HL-60 (cell line): ENCODE data around the gene QRICH1.

Experiments
- DNase-seq, 2 experiments: peaks; one replicate each; pipeline ENCODE4 v3.0.0-alpha.2; 2010 to 2020; ENCODE audit warnings: low read depth in 1 of 2, low spot score in 1 of 2
- H3K27ac ChIP-seq: fragments of 250-450 bp; sonication (Bioruptor Pico); replicated peaks from 2 replicates; pipeline ENCODE4 v1.5.1; 2020; ENCODE audit warnings: mild to moderate bottlenecking, moderate library complexity
- H3K27me3 ChIP-seq: fragments of 250-450 bp; sonication (Bioruptor Pico); 2 replicates; pipeline ENCODE4 v1.5.1; 2021; ENCODE audit warnings: mild to moderate bottlenecking, moderate library complexity; ENCODE audit not compliant: insufficient read depth, poor library complexity, severe bottlenecking
- H3K4me3 ChIP-seq: replicated peaks from 2 replicates; pipeline ENCODE4 v1.5.1; 2011; ENCODE audit warnings: mild to moderate bottlenecking, control low read depth, low read length; ENCODE audit not compliant: insufficient read depth
- CTCF ChIP-seq: IDR thresholded peaks from one replicate; pipeline ENCODE4 v1.5.1; 2011; ENCODE audit warnings: low read length, control low read depth, inconsistent platforms; ENCODE audit not compliant: insufficient read depth
- GABPA ChIP-seq: IDR thresholded peaks from 2 replicates; pipeline ENCODE4 v1.6.1; 2012; ENCODE audit warnings: low read depth
- POLR2AphosphoS5 ChIP-seq: IDR thresholded peaks from 2 replicates; pipeline ENCODE4 v1.6.1; 2012; ENCODE audit warnings: low read depth
- REST ChIP-seq: IDR thresholded peaks from 2 replicates; pipeline ENCODE4 v1.6.1; 2012; ENCODE audit warnings: low read depth; ENCODE audit not compliant: insufficient replicate concordance
- SPI1 ChIP-seq: IDR thresholded peaks from 2 replicates; pipeline ENCODE4 v1.6.1; 2012; ENCODE audit warnings: low read depth, mild to moderate bottlenecking, borderline replicate concordance

Gene QRICH1

DNA sequence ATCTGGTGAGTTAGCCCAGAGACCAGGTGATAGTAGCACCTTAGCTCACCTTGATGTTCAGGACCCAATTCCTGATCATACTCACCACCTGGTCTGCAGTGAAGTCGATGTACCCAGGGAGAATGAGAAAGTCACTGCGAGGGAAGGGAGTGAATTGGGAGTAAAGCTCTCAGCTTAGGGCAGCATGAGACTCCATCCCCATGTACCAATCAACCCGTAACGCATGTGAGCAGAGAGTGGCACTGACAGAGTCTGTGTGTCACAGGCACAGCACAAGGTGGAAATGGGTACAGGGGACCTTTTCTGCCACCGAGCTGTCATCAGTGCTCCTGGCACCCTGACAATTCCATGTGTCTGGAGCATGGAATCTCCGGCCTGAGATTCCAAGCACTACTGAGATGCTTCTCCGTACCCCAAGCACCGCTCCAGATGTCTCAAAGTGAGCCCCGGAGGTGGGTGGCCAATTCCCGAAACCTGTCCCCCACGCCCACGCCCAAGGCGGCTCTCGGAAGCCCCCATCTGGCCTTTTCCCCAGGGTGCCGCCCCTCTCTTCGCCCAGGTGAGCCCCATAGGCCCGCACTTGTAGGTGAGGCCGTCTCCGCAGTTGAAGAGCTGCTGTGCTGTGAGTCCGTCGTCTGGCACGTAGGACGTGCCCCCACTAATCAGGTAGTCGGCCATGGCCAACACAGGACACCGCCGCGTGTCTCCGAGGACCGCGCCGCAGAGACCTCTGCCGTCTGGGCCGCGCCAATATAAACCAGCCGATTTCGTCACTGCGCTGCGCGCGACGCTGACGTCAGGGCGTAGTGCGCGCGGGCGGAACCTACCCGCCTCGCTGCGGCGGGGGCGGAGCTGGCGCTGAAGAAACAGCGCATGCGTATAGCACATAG lies 65.0 kb downstream of the QRICH1 start, which contains the start of gene IMPDH2:
TSS of gene IMPDH2 (minus strand) at position 726 of the 890 bp plus-strand sequence. CDS start at position 678, 48 bp downstream.
- TF ChIP-seq SPI1 (no peak), REST (peak; percentile 33), POLR2AphosphoS5 (peak; percentile 99)
- Histone ChIP-seq H3K27ac (peak within 1 kb of the TSS; percentile 82), H3K27me3 (no peaks in the 10 kb centered on the region), H3K4me3 (peak within 1 kb of the TSS; percentile 72)
- DNase-seq, result peak; percentile 91 to 92

- DNase-seq, result no peak
- Histone ChIP-seq H3K27me3 (no peaks in the 10 kb centered on the region), H3K4me3 (peak overlapping the region; percentile 72), H3K27ac (peak overlapping the region; percentile 82)
- TF ChIP-seq POLR2AphosphoS5 (no peak), REST (no peak), CTCF (no peak), SPI1 (no peak), GABPA (no peak)
Observed at GRCh38 chr3:49028298-49028672, 65.6 kb downstream of the QRICH1 start.

DNA sequence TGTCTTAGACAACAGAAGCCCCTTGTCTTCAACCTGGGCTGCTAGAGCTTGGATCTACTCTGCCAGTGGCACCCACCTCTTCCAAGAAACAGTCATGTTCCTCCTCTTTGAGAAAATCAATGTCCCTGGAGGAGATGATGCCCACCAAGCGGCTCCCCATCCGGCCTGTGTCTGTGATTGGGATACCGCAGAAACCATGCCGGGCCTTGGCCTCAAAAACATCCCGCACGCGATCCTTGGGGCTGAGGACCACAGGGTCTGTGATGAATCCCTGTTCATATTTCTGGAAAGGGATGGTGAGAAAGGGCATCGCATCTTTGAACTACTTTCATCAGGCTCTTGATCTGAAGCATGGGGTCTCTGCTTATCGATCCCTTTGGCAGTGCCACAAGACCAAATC lies 66.2 kb downstream of the QRICH1 start:
- no peak for DNase-seq
- Histone ChIP-seq H3K27me3 (no peaks in the 10 kb centered on the region), H3K27ac (no peak overlapping the region), H3K4me3 (no peak overlapping the region)
- TF ChIP-seq REST, result no peak
- no peak for TF ChIP-seq CTCF
- no peak for TF ChIP-seq SPI1
- TF ChIP-seq POLR2AphosphoS5, result peak; percentile 12; the same call in 1 of the 2 replicates
- TF ChIP-seq GABPA, result no peak
